ENCODE data around the gene GAB2. TPM values are rescaled to one million over a fixed set of nuclear protein-coding genes. Genes with fewer than 3 reads are reported as not detected.
A peak's percentile ranks its signal among the peaks of the same experiment; 100 is the strongest.

The GAB2 gene
- total and polyA plus RNA-seq, 2 of the 13 experiments (the other 11 are each of a cell fraction or from before 2014, with no cell fraction given), result 4.1 to 8.6 TPM

- Histone ChIP-seq H3K9me3 (ENCODE audit: low read length) (no peaks in the 10 kb centered on the region), H4K20me1 (ENCODE audit: insufficient read depth, low read length) (no peaks in the 10 kb centered on the region), H3K27me3 (ENCODE audit: control insufficient read depth in 1 of 2, insufficient read depth in 2 of 2, low read length in 2 of 2) (no peaks in the 10 kb centered on the region), H3K9ac (ENCODE audit: insufficient read depth, low read depth, low read length) (no peak overlapping the region), H3K79me2 (ENCODE audit: insufficient read depth, low read length) (no peaks in the 10 kb centered on the region), H3K4me3 (replicated peaks in 1 of 3; ENCODE audit: insufficient read depth in 1 of 3, low read depth in 2 of 3, low read length in 3 of 3) (no peak overlapping the region), H3K4me1 (ENCODE audit: insufficient read depth, low read length) (no peaks in the 10 kb centered on the region), H3K4me2 (ENCODE audit: low read depth, low read length) (no peak overlapping the region), H2AFZ (ENCODE audit: low read length) (no peak overlapping the region), H3K36me3 (replicated peaks in 1 of 2; ENCODE audit: control insufficient read depth in 1 of 2, insufficient read depth in 2 of 2, low read length in 2 of 2) (peaks cover 0 to 4% of the 10 kb centered on the region in 2 experiments; a peak in 1 of 5 replicates), H3K27ac (ENCODE audit: extremely low read length, insufficient read depth, low read length) (no peak overlapping the region)
- no TSS peak for BruUV-seq (replicated peaks)
- ChIA-PET POLR2A (no interaction called here), CTCF (ENCODE audit: low intra/inter-chr PET ratio, low total read pairs) (no interaction called here)
- in situ Hi-C loops (cut with HindIII; ENCODE audit: extremely low pct_ligation_motif_present, low pct_unique_long_range_greater_than_20kb), result no loop called here
- TF ChIP-seq ZNF788 (CRISPR knock-in tag; IDR thresholded peaks at IDR 0.05; ENCODE audit: borderline replicate concordance), result no peak
- TF ChIP-seq FOXP4 (CRISPR knock-in tag; IDR thresholded peaks at IDR 0.05), result no peak
- peak; percentile 51 for TF ChIP-seq RBM22 (optimal IDR thresholded peaks at IDR 0.05; ENCODE audit: low read length)
- TF ChIP-seq, protein P1, sequence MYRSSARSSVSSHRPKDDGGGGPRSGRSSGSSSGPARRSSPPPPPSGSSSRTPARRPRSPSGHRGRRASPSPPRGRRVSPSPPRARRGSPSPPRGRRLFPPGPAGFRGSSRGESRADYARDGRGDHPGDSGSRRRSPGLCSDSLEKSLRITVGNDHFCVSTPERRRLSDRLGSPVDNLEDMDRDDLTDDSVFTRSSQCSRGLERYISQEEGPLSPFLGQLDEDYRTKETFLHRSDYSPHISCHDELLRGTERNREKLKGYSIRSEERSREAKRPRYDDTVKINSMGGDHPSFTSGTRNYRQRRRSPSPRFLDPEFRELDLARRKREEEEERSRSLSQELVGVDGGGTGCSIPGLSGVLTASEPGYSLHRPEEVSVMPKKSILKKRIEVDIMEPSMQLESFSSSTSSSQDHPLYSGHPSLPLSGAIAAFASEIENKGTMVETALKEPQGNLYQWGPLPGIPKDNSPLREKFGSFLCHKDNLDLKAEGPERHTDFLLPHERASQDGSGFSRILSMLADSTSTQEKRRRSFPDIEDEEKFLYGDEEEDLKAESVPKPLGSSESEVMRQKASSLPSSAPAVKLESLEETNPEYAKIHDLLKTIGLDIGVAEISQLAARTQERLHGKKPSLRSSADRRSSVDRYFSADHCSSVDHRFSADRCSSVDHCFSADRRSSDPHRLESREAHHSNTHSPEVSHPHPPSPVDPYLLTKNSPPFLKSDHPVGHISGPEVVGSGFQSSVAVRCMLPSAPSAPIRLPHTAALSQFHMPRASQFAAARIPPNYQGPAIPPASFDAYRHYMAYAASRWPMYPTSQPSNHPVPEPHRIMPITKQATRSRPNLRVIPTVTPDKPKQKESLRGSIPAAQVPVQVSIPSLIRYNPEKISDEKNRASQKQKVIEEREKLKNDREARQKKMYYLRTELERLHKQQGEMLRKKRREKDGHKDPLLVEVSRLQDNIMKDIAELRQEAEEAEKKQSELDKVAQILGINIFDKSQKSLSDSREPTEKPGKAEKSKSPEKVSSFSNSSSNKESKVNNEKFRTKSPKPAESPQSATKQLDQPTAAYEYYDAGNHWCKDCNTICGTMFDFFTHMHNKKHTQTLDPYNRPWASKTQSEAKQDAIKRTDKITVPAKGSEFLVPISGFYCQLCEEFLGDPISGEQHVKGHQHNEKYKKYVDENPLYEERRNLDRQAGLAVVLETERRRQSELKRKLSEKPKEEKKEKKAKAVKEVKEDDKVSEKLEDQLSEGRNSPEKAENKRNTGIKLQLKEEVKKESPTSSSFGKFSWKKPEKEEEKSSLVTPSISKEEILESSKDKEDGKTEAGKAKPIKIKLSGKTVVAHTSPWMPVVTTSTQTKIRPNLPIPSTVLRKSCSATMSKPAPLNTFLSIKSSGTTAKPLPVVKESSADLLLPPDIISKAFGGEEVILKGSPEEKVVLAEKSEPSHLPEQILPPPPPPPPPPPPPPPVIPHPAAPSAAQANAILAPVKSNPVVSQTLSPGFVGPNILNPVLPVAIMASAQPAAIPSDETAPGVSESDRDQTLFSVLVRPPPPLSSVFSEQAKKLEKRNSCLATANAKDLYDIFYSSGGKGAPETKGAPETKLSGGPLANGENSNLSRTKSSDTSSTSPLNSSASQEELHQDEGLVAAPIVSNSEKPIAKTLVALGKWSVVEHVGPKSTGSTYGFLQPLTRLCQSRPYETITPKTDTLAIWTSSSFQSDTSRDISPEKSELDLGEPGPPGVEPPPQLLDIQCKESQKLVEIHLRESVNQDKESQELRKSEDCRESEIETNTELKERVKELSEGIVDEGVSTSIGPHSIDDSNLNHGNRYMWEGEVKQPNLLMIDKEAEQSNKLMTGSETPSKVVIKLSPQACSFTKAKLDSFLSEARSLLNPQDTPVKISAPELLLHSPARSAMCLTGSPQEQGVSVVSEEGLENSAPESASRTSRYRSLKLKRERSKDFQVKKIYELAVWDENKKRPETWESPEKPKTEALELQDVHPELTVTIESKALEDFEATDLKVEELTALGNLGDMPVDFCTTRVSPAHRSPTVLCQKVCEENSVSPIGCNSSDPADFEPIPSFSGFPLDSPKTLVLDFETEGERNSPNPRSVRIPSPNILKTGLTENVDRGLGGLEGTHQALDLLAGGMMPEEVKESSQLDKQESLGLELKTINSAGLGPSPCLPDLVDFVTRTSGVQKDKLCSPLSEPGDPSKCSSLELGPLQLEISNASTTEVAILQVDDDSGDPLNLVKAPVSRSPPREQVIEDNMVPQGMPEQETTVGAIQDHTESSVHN (CRISPR knock-in tag; IDR thresholded peaks at IDR 0.05), result no peak
- WGBS (ENCODE audit: low lambda C conversion rate), result 89% methylated on average over 4 of the region's 4 CpGs
- ATAC-seq, result no peak
- FAIRE-seq, result no peak
- intact Hi-C loops (cut with micrococcal nuclease; ENCODE audit: unreplicated experiment), result no loop called here
- DNase-seq (ENCODE audit: low spot score), result no peak
Measured at GRCh38 chr11:78429660-78430059, 12.0 kb upstream of the GAB2 start.
